T1000 (cell line): ENCODE results near the gene NELL1.

Experiments
- DNase-seq: peaks from one replicate; lab custom pipeline; 2025; ENCODE audit warnings: mixed read lengths; lab: John Stamatoyannopoulos, UW

The NELL1 gene

GRCh38 chr11:21415606-21416005, 746.2 kb downstream of the NELL1 start:
- no peak for DNase-seq

- DNase-seq, result no peak
These were observed 752.4 kb downstream of the NELL1 start for GRCh38 chr11:21421711-21422329.

GRCh38 chr11:21426931-21427330, 757.5 kb downstream of the NELL1 start:
- DNase-seq, result no peak

- no peak for DNase-seq
These were observed 758.3 kb downstream of the NELL1 start for GRCh38 chr11:21427726-21428125.

GRCh38 chr11:21428796-21429195, 759.4 kb downstream of the NELL1 start:
- DNase-seq, result no peak

- no peak for DNase-seq
These were observed 760.0 kb downstream of the NELL1 start for GRCh38 chr11:21429401-21429800.

GRCh38 chr11:21430537-21430936, 761.2 kb downstream of the NELL1 start:
- DNase-seq, result no peak

GRCh38 chr11:21446939-21447590, 777.7 kb downstream of the NELL1 start:
- no peak for DNase-seq

GRCh38 chr11:21447871-21448270, 778.5 kb downstream of the NELL1 start:
- DNase-seq, result no peak

- DNase-seq, result no peak
These were observed 786.8 kb downstream of the NELL1 start for GRCh38 chr11:21456186-21456585.

GRCh38 chr11:21460082-21460481, 790.7 kb downstream of the NELL1 start:
- DNase-seq, result no peak

GRCh38 chr11:21461701-21462100, 792.3 kb downstream of the NELL1 start:
- no peak for DNase-seq

GRCh38 chr11:21464601-21465193, 795.3 kb downstream of the NELL1 start:
- no peak for DNase-seq

- no peak for DNase-seq
These were observed 795.8 kb downstream of the NELL1 start for GRCh38 chr11:21465203-21465602.

GRCh38 chr11:21465920-21466319, 796.5 kb downstream of the NELL1 start:
- no peak for DNase-seq

GRCh38 chr11:21470521-21470920, 801.1 kb downstream of the NELL1 start:
- no peak for DNase-seq

- no peak for DNase-seq
These were observed 802.9 kb downstream of the NELL1 start for GRCh38 chr11:21472261-21472660.

- DNase-seq, result no peak
These were observed 805.1 kb downstream of the NELL1 start for GRCh38 chr11:21474529-21474928.

GRCh38 chr11:21475276-21475675, 805.9 kb downstream of the NELL1 start:
- DNase-seq, result no peak

- DNase-seq, result no peak
These were observed 807.2 kb downstream of the NELL1 start for GRCh38 chr11:21476588-21476987.

GRCh38 chr11:21480240-21480639, 810.9 kb downstream of the NELL1 start:
- DNase-seq, result no peak

- DNase-seq, result no peak
These were observed 811.9 kb downstream of the NELL1 start for GRCh38 chr11:21481255-21481654.

- DNase-seq, result no peak
These were observed 814.7 kb downstream of the NELL1 start for GRCh38 chr11:21484039-21484438.

GRCh38 chr11:21485006-21485405, 815.6 kb downstream of the NELL1 start:
- no peak for DNase-seq
